Sigmoid colon (tissue), 7 donors: ENCODE measurements around the gene MET. TPM values are rescaled to one million over a fixed set of nuclear protein-coding genes. Genes with fewer than 3 reads are reported as not detected.

Source experiments
- DNase-seq: peaks from one replicate; pipeline ENCODE4 v3.0.0-alpha.2; 2019
- H3K27ac ChIP-seq, 4 donors: fragments of 200-600 bp; sonication (generic); one replicate each; pipeline ENCODE4 v1.5.1; 2016 to 2019; ENCODE audit warnings: mild to moderate bottlenecking in 1 of 4
- H3K27me3 ChIP-seq, 3 donors: fragments of 200-600 bp; sonication (generic); one replicate each; pipeline ENCODE4 v1.5.1; 2019; ENCODE audit warnings: mild to moderate bottlenecking in 1 of 3
- H3K36me3 ChIP-seq, 4 donors: fragments of 200-600 bp; sonication (generic); one replicate each; pipeline ENCODE4 v1.5.1; 2016 to 2019
- H3K4me1 ChIP-seq, 4 donors: fragments of 200-600 bp; sonication (generic); one replicate each; pipeline ENCODE4 v1.5.1; 2017 to 2019
- H3K4me3 ChIP-seq, 4 donors: fragments of 200-600 bp; sonication (generic); one replicate each; pipeline ENCODE4 v1.5.1; 2017 to 2019; ENCODE audit warnings: mild to moderate bottlenecking in 2 of 4, moderate library complexity in 1 of 4
- H3K9me3 ChIP-seq, 4 donors: fragments of 200-600 bp in 3 of 4; sonication (generic) in 3 of 4; one replicate each; pipeline versions ENCODE4 v1.5.1 to v1.6.1; 2013 to 2019
- CTCF ChIP-seq, 4 experiments: fragments of 450-650 bp in 3 of 4; fragments of 200-600 bp in 1 of 4; IDR thresholded peaks; one replicate each; pipeline ENCODE4 v1.5.1; 2016 to 2019; ENCODE audit warnings: antibody characterized with exemption in 4 of 4, mild to moderate bottlenecking in 3 of 4, moderate library complexity in 2 of 4
- EP300 ChIP-seq, 4 donors: sonication (generic); formaldehyde crosslinking; IDR thresholded peaks; one replicate each; pipeline ENCODE4 v1.6.1; 2017; ENCODE audit warnings: antibody characterized with exemption in 4 of 4
- POLR2A ChIP-seq, 2 donors: fragments of 450-650 bp; IDR thresholded peaks; one replicate each; pipeline ENCODE4 v1.6.1; 2016; ENCODE audit warnings: antibody characterized with exemption in 2 of 2, mild to moderate bottlenecking in 2 of 2, moderate library complexity in 2 of 2
- POLR2AphosphoS5 ChIP-seq, 4 donors: sonication (generic); formaldehyde crosslinking; IDR thresholded peaks; one replicate each; pipeline ENCODE4 v1.6.1; 2017; ENCODE audit warnings: antibody characterized with exemption in 4 of 4
- WGBS, 2 donors: extraction: QIAGEN DNeasy Blood & Tissue Kit; methylation state at CpG; one replicate each; pipeline ENCODE4 v1.1.7; 2013; 5-methylcytosine and 5-hydroxymethylcytosine counted together
- intact Hi-C: fragments of 100-400 bp; cut with DNase I; formaldehyde crosslinking; loops from one replicate; pipeline ENCODE4 v1.15.1; 2023
- polyA plus RNA-seq, 3 donors: library from polyadenylated mRNA; stranded (reverse); fragments of 200-250 nt; gene quantifications; one replicate each; pipeline ENCODE4 v1.2.3, GENCODE V29; 2013
- total RNA-seq, 4 donors: library from RNA; depleted of rRNA; stranded (reverse); fragments of >200 nt; gene quantifications; one replicate each; pipeline ENCODE4 v1.1.0, GENCODE V29; 2016
- donor health status: healthy with polysubstance abuse.
- donor health status: Bipolar disorder and iron deficiency.
- donor health status: healthy.

The MET gene
- total and polyA plus RNA-seq, 7 donors, result 1.2 to 21.6 (median 15.9) TPM

DNA sequence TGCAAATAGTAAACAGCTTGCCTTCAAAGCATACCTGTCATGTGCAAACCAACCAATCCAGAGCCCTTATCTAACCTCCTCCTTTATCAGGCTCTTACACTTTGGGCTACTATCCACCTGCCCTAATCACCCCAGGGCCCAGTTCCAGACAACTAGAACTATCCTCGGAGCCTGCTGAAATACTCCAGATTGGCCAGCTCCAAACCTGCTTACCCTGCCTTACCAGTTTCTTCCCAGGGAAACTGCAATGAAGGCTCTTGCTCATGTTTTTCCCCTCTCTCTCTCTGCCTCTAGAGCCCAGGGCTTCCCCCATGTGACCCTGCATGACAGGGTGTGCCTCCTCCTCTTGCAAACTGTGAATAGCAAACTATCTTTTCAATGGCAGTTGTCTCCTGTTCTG is 109.0 kb downstream of the MET start:
- Histone ChIP-seq H3K27ac (peak overlapping the region in 1 of 4 donors; percentile 11), H3K36me3 (no peaks in the 10 kb centered on the region), H3K27me3 (no peaks in the 10 kb centered on the region), H3K9me3 (no peaks in the 10 kb centered on the region), H3K4me1 (peaks cover 0 to 62% (median 51%) of the 10 kb centered on the region in 4 donors), H3K4me3 (no peak overlapping the region)
- intact Hi-C loops, result no loop called here
- 20 to 60% methylated on average over 1 of the region's 1 CpG for WGBS, 2 donors
- no peak for DNase-seq
- TF ChIP-seq EP300 (IDR thresholded peaks at IDR 0.05) (no peak), CTCF (IDR thresholded peaks at IDR 0.05) (no peak), POLR2AphosphoS5 (IDR thresholded peaks at IDR 0.05) (no peak), POLR2A (IDR thresholded peaks at IDR 0.05) (no peak)

- Histone ChIP-seq H3K9me3 (no peaks in the 10 kb centered on the region), H3K4me1 (peaks cover 0 to 56% (median 45%) of the 10 kb centered on the region in 4 donors), H3K36me3 (no peaks in the 10 kb centered on the region), H3K27ac (peak overlapping the region in 1 of 4 donors; percentile 12), H3K4me3 (no peak overlapping the region), H3K27me3 (no peaks in the 10 kb centered on the region)
- no peak for TF ChIP-seq POLR2AphosphoS5 (IDR thresholded peaks at IDR 0.05)
- TF ChIP-seq EP300 (IDR thresholded peaks at IDR 0.05), result no peak
- no peak for DNase-seq
- WGBS, 2 donors, result 86 to 99% methylated on average over 2 of the region's 2 CpGs
- intact Hi-C loops, result no loop called here
Measured at GRCh38 chr7:116781584-116781983, 109.6 kb downstream of the MET start.

- 50 to 78% methylated on average over 1 of the region's 1 CpG for WGBS, 2 donors
- Histone ChIP-seq H3K9me3 (no peaks in the 10 kb centered on the region), H3K36me3 (no peaks in the 10 kb centered on the region), H3K4me3 (no peak overlapping the region), H3K27ac (peak overlapping the region in 1 of 4 donors; percentile 12), H3K27me3 (no peaks in the 10 kb centered on the region), H3K4me1 (peaks cover 0 to 51% (median 40%) of the 10 kb centered on the region in 4 donors)
- DNase-seq, result no peak
- TF ChIP-seq POLR2A (IDR thresholded peaks at IDR 0.05) (no peak), POLR2AphosphoS5 (IDR thresholded peaks at IDR 0.05) (no peak), CTCF (IDR thresholded peaks at IDR 0.05) (no peak), EP300 (IDR thresholded peaks at IDR 0.05) (no peak)
- intact Hi-C loops, result no loop called here
Measured at GRCh38 chr7:116782177-116782711, 110.2 kb downstream of the MET start.

- no peak for DNase-seq
- no peaks in the 10 kb centered on the region for H3K27me3 ChIP-seq
- H3K4me3 ChIP-seq, result no peak overlapping the region
- H3K27ac ChIP-seq, result no peak overlapping the region
- TF ChIP-seq POLR2A (IDR thresholded peaks at IDR 0.05) (no peak), CTCF (IDR thresholded peaks at IDR 0.05) (no peak), POLR2AphosphoS5 (IDR thresholded peaks at IDR 0.05) (no peak), EP300 (IDR thresholded peaks at IDR 0.05) (no peak)
- intact Hi-C loops, result no loop called here
- H3K9me3 ChIP-seq, result no peaks in the 10 kb centered on the region
- no peaks in the 10 kb centered on the region for H3K36me3 ChIP-seq
- peaks cover 0 to 35% (median 25%) of the 10 kb centered on the region in 4 donors for H3K4me1 ChIP-seq
- 62 to 87% methylated on average over 4 of the region's 4 CpGs for WGBS, 2 donors
Measured at GRCh38 chr7:116783666-116784318, 111.8 kb downstream of the MET start.

GRCh38 chr7:116784647-116785046 is 112.7 kb downstream of the MET start:
- intact Hi-C loops, result no loop called here
- no peak overlapping the region for H3K4me3 ChIP-seq
- WGBS, 2 donors, result 69 to 90% methylated on average over 6 of the region's 6 CpGs
- TF ChIP-seq POLR2AphosphoS5 (IDR thresholded peaks at IDR 0.05) (no peak), CTCF (IDR thresholded peaks at IDR 0.05) (no peak), EP300 (IDR thresholded peaks at IDR 0.05) (no peak), POLR2A (IDR thresholded peaks at IDR 0.05) (no peak)
- no peak for DNase-seq
- H3K27ac ChIP-seq, result no peak overlapping the region
- peaks cover 0 to 32% (median 22%) of the 10 kb centered on the region in 4 donors for H3K4me1 ChIP-seq
- H3K36me3 ChIP-seq, result no peaks in the 10 kb centered on the region
- H3K9me3 ChIP-seq, result no peaks in the 10 kb centered on the region
- no peaks in the 10 kb centered on the region for H3K27me3 ChIP-seq
